Left ventricle myocardium inferior (tissue), 1 donor: Measurements from ENCODE around the gene VDAC2. TPM values are rescaled to one million over a fixed set of nuclear protein-coding genes. Genes with fewer than 3 reads are reported as not detected.

Source experiments
- DNase-seq: peaks from one replicate; pipeline ENCODE4 v3.0.0-alpha.2; 2020
- H3K27ac ChIP-seq: fragments of 200-600 bp; replicated peaks from 2 replicates; pipeline ENCODE4 v1.8.0; 2021
- H3K27me3 ChIP-seq: fragments of 200-600 bp; 2 replicates; pipeline ENCODE4 v1.8.0; 2021; ENCODE audit warnings: low read depth
- H3K36me3 ChIP-seq: fragments of 200-600 bp; 2 replicates; pipeline ENCODE4 v1.8.0; 2021
- H3K4me1 ChIP-seq: fragments of 200-600 bp; 2 replicates; pipeline ENCODE4 v1.8.0; 2021
- H3K4me3 ChIP-seq: fragments of 200-600 bp; 2 replicates; pipeline ENCODE4 v1.8.0; 2021; ENCODE audit warnings: mild to moderate bottlenecking, moderate library complexity
- H3K9me3 ChIP-seq: fragments of 200-600 bp; replicated peaks from 2 replicates; pipeline ENCODE4 v1.8.0; 2021
- intact Hi-C: fragments of 100-400 bp; cut with micrococcal nuclease; formaldehyde crosslinking; loops from one replicate; pipeline ENCODE4 v1.11.0; 2022
- total RNA-seq: library from RNA; stranded (reverse); fragmentation: NEBNext Ultra II Directional; extraction: Animal tissue kit (Norgen Biotek cat#: 25700); gene quantifications from one replicate; pipeline ENCODE4 v1.2.1, GENCODE V29; 2021
- TF ChIP-seq, protein P1 (sequence below): fragments of 200-600 bp; IDR thresholded peaks from 2 replicates; pipeline ENCODE4 v1.8.0; 2021; ENCODE audit warnings: antibody characterized with exemption, mild to moderate bottlenecking, borderline replicate concordance
- donor health status: DM: no; HTN: yes; CAD: no; lungs with severe emphysema.

The VDAC2 gene
- total RNA-seq, 1 donor from 2014 or later, result 442 TPM

DNA sequence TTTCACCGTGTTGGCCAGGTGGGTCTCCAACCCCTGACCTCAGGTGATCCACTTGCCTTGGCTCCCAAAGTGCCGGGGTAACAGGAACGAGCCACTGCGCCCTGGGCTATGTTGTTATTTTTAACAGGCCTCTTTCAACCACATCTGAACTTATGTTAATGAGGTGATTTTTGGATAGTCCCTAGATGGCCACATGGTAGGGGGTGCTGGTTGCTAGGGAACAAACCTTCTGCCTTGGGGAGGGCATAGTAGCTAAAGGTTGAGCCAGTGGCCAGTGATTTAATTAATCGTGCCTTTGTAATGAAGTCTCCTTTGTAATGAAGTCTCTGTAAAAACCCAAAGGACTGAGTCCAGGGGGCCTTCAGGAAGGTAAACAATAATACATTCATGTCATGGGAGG lies 16.1 kb downstream of the VDAC2 start:
- no peak for DNase-seq
- Histone ChIP-seq H3K36me3 (peaks cover 67% of the 10 kb centered on the region), H3K4me3 (peak overlapping the region; percentile 51), H3K9me3 (no peaks in the 10 kb centered on the region), H3K27ac (peak overlapping the region; percentile 87), H3K4me1 (peaks cover 92% of the 10 kb centered on the region), H3K27me3 (no peaks in the 10 kb centered on the region)
- TF ChIP-seq, protein P1, sequence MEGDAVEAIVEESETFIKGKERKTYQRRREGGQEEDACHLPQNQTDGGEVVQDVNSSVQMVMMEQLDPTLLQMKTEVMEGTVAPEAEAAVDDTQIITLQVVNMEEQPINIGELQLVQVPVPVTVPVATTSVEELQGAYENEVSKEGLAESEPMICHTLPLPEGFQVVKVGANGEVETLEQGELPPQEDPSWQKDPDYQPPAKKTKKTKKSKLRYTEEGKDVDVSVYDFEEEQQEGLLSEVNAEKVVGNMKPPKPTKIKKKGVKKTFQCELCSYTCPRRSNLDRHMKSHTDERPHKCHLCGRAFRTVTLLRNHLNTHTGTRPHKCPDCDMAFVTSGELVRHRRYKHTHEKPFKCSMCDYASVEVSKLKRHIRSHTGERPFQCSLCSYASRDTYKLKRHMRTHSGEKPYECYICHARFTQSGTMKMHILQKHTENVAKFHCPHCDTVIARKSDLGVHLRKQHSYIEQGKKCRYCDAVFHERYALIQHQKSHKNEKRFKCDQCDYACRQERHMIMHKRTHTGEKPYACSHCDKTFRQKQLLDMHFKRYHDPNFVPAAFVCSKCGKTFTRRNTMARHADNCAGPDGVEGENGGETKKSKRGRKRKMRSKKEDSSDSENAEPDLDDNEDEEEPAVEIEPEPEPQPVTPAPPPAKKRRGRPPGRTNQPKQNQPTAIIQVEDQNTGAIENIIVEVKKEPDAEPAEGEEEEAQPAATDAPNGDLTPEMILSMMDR, result no peak
- intact Hi-C loops, result no loop called here

DNA sequence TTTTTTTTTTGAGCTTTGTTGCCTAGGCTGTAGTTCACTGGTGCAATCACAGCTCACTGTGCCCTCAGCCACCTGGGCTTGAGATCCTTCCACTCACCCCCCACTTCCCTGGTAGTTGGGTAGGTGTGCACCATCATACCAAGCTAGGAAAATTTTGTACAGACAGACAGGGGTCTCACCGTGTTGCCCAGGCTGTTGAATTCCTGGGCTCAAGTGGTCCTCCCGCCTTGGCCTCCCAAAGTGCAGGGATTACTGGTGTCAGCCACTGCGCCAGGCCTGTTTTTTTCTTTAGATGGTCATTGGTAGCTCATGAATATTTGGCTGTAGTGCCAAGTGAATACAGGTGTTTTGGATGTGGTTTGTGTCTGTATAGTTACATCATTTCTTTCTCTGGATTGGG lies 17.7 kb downstream of the VDAC2 start:
- intact Hi-C loops, result no loop called here
- peak overlapping the region; percentile 87 for H3K27ac ChIP-seq
- H3K9me3 ChIP-seq, result no peaks in the 10 kb centered on the region
- H3K4me1 ChIP-seq, result peaks cover 76% of the 10 kb centered on the region
- no peak for DNase-seq
- no peaks in the 10 kb centered on the region for H3K27me3 ChIP-seq
- TF ChIP-seq, protein P1, result no peak
- no peak overlapping the region for H3K4me3 ChIP-seq
- H3K36me3 ChIP-seq, result peaks cover 59% of the 10 kb centered on the region

DNA sequence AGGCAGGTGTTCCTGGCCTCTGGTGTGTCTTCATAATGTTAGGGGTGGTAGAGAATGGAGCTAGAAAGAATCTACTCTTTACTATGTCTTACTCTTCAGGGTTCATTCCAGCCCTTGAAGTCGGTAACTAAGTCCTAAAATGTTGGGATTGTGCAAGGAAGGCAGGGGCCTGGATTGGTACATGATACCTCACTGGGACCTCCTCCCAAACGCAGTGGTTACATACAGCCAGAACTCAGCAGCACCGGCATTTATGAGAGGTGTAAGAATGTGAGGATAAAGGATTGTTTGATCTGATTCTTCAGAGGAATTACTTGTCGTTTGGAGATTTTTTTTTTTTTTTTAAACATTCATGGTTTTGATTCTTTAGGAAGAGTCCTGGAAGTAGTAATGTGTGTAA lies 18.2 kb downstream of the VDAC2 start:
- Histone ChIP-seq H3K27me3 (no peaks in the 10 kb centered on the region), H3K36me3 (peaks cover 53% of the 10 kb centered on the region), H3K4me1 (peaks cover 70% of the 10 kb centered on the region), H3K9me3 (no peaks in the 10 kb centered on the region), H3K27ac (peak overlapping the region; percentile 87), H3K4me3 (no peak overlapping the region)
- intact Hi-C loops, result no loop called here
- DNase-seq, result no peak
- TF ChIP-seq, protein P1, result no peak

DNA sequence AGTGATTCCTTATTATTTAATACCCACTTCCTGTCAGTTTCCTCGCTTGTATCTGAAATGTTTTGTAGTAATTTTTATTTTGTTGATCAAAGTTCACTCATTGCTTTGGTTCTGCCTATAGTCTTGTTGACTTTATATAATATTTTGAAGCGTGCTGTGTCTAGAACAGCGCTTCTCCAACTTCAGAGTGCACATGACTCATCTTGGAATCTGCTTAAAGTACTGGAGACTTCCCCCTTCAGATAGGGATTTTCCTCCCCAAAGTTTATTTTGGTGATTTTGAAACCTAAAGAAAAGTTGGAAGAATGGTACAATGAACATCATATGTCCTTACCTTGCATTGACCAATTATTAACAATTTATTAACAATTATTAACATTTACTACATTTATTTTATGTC lies 19.4 kb downstream of the VDAC2 start:
- intact Hi-C loops, result loop anchor here (10.0 kb wide), 1 partner anchor 965 kb away; no protein-coding TSS in a partner anchor
- H3K4me1 ChIP-seq, result peaks cover 66% of the 10 kb centered on the region
- TF ChIP-seq, protein P1, result no peak
- H3K9me3 ChIP-seq, result no peaks in the 10 kb centered on the region
- H3K27me3 ChIP-seq, result no peaks in the 10 kb centered on the region
- peak overlapping the region; percentile 87 for H3K27ac ChIP-seq
- H3K36me3 ChIP-seq, result peaks cover 42% of the 10 kb centered on the region
- DNase-seq, result no peak
- H3K4me3 ChIP-seq, result no peak overlapping the region

DNA sequence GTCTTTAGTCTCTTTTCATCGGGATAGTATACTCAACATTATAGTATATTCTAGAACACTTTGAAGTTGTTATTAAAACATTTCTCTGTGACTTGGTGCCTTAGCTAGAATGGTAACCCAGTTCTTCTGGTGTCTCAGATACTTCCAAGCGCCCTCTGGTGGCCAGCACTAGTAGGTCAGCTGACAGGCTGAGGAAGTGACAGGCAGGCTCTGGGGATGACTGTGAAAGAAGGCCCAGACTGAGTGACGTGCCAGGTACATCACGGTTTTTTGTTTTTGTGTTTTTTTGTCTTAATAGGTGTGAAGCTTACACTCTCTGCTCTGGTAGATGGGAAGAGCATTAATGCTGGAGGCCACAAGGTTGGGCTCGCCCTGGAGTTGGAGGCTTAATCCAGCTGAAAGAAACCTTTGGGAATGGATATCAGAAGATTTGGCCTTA lies 20.0 kb downstream of the VDAC2 start:
- Histone ChIP-seq H3K9me3 (no peaks in the 10 kb centered on the region), H3K4me3 (no peak overlapping the region), H3K27ac (peak overlapping the region; percentile 87), H3K4me1 (peaks cover 66% of the 10 kb centered on the region), H3K36me3 (peaks cover 39% of the 10 kb centered on the region), H3K27me3 (no peaks in the 10 kb centered on the region)
- TF ChIP-seq, protein P1, result peak; percentile 92
- peak; percentile 91 for DNase-seq
- intact Hi-C loops, result loop anchor here (10.0 kb wide), 1 partner anchor 966 kb away; no protein-coding TSS in a partner anchor
